H1 (cell line): ENCODE data around the gene MAP1LC3A. TPM values are rescaled to one million over a fixed set of nuclear protein-coding genes. Genes with fewer than 3 reads are reported as not detected.

ENCODE experiments used
- RNF2 ChIP-seq: fragments of 200-900, 300-1000 bp; sonication (generic); IDR thresholded peaks from 2 replicates; pipeline ENCODE4 v1.7.1; 2016; ENCODE audit warnings: borderline replicate concordance, low read depth, mild to moderate bottlenecking, antibody characterized with exemption, low read length; ENCODE audit not compliant: poor library complexity, severe bottlenecking; ENCODE audit errors: missing control alignments
- TAF7 ChIP-seq: optimal IDR thresholded peaks from 2 replicates; pipeline ENCODE3; 2011; ENCODE audit warnings: low read depth, mild to moderate bottlenecking, inconsistent platforms, low read length, moderate library complexity, borderline replicate concordance
- polyA plus RNA-seq, 7 experiments: library from polyadenylated mRNA; depleted of rRNA in 3 of 7; stranded (reverse) in 5 of 7; unstranded in 2 of 7; fragments of >200 nt in 5 of 7; fragments of 200-250 nt in 2 of 7; gene quantifications; 1 replicate in 5 of 7; 2 replicates in 1 of 7; 4 replicates in 1 of 7; pipeline versions ENCODE4 v1.2.1 to v1.2.3, GENCODE V29; 2011 to 2013; ENCODE audit warnings: missing spikeins in 2 of 7, mixed read lengths in 2 of 7
- total RNA-seq: library from RNA; stranded (reverse); fragmentation: NEBNext Ultra II Directional; extraction: Animal tissue kit (Norgen Biotek cat#: 25700); gene quantifications from 2 replicates; pipeline ENCODE4 v1.2.1, GENCODE V29; 2021

MAP1LC3A gene
- total and polyA plus RNA-seq, 2 of the 8 experiments (the other 6 are each of a cell fraction or from before 2014, with no cell fraction given): 5.0 to 6.1 TPM

- TF ChIP-seq RNF2: no peak
- no peak for TF ChIP-seq TAF7
These were observed 26.8 kb upstream of the MAP1LC3A start (continued) for GRCh38 chr20:34531608-34532265.
